Hematopoietic multipotent progenitor cell treated with erythropoietin and hydrocortisone succinate and interleukin-3 and kit ligand, for 8 days (in vitro differentiated cells): Measurements from ENCODE around the gene CLCN1.
A peak's percentile ranks its signal among the peaks of the same experiment; 100 is the strongest.
"Not testable (repeated sequence)": the region's sequence is repeated elsewhere in the genome, so short reads cannot be mapped to it uniquely, and the experiment has no call there.

Source experiments
- DNase-seq: peaks from one replicate; pipeline ENCODE4 v3.0.0-alpha.2; 2015

The CLCN1 gene

DNA sequence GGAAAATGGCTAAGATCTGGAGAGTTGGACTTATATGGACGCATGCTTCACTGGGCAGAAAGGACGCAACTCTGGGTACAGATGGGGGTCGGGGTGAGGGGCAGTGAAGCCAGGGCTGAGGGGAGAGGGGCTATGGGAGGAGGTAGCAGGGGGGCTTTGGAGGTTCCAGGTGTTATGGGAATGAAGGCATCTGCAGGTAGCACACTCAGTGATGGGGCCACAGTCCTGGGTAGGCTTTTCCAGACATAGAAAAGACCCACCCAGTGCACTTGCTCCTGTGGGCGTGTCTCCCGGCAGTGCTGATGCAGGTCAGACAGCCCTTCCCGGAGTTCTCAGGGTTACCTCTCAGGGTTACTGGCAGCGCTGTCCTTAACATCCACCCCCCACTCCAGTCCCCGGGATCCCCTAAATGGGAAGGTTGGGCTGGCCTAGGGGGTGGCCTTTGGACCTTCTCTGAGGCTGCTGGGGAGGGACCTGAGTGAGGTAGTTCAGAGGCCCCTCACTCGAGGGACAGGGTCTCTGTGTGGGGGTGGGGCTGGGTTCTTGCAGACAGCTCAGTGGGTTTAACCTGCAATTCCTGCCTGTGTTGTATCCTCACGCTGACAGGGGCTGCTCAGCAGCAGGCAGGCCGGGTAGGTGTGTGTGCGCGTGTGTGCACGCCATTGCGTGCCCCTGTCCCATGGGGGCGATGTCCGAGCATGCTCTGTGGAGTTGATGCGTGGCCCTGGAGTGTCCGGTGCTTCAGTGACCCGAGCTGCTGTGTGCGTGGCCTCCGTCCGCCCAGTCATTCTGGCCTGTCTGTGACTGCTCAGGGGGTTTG is 71.5 kb downstream of the CLCN1 start:
- no peak for DNase-seq

DNA sequence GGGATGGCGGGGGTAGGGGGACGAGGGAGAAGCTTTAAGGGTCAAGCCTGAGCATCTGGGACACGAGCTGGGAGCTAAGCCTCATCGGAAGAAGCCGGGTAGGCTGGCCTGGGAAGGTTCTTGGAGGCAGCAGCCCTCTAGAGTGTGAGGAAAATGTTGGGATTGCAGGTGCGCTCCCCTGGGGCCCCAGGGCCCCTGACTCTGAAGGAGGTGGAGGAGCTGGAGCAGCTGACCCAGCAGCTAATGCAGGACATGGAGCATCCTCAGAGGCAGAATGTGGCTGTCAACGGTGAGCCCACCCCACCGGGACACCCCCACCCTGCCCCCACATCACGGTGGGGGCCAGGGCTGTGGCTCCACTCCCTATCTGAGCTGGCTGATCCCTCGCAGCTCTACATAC is 72.1 kb downstream of the CLCN1 start:
- no peak for DNase-seq

- no peak for DNase-seq
Measured at GRCh38 chr7:143388491-143389101, 72.7 kb downstream of the CLCN1 start.

GRCh38 chr7:143389316-143390103 is 73.6 kb downstream of the CLCN1 start:
- no peak for DNase-seq

GRCh38 chr7:143390104-143390772 is 74.3 kb downstream of the CLCN1 start:
- DNase-seq: no peak

DNA sequence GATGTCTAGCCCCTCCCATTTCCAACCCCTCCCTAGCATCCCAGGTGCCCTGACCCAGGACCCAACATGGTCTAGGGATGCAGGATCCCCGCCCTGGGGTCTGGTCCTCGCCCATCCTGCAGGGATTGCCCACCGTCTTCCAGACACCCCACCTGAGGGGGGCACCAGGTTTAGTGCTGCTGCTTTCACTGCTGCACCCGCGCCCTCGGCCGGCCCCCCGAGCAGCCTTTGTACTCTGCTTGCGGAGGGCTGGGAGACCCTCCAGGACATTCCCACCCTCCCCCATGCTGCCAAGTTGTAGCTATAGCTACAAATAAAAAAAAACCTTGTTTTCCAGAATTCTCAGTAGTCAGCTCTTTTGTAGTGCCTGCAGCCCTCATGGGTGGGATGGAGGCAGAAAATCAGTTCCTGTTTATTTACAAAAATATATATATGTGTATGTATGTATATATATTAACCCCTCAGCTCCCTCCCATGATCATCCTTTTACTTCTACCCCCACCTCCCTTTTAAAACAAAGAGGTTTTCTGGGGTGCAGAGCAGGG is 74.9 kb downstream of the CLCN1 start:
- no peak for DNase-seq

GRCh38 chr7:143391462-143392404 is 75.8 kb downstream of the CLCN1 start:
- DNase-seq: peak; percentile 16

DNA sequence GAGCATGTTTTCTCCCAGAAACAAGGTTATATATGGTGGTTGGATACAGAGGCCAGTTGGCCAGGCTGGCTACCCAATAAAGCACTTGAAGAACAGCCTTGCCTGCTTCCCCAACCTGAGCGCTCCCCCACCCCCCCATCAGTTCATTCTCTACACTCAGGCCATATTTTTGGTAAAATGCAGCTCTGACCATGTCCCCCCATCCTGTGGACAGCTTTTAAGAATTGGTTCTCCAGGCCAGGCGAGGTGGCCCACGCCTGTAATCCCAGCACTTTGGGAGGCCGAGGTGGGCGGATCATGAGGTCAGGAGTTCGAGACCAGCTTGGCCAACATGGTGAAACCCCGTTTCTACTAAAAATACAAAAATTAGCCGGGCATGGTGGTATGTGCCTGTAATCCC is 76.5 kb downstream of the CLCN1 start:
- DNase-seq: not testable (repeated sequence)

DNA sequence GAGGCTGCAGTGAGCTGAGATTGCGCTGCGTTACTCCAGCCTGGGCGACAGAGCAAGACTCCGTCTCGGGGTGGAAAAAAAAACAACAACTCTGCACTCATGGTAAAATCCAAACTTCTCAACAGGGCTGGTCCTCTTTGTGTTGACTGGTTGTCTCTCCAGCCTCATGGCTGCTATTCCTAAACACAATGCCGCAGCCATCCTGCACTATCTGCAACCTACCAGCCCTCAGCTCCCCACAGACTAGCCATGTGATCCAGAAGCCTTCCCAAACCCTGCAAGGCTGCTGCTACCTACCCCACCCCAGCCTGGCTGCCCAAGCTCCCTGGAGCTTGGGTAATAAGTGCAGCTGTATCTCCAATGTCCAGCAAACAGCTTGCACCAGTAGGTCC is 77.0 kb downstream of the CLCN1 start:
- DNase-seq: no peak

- DNase-seq: no peak
Measured at GRCh38 chr7:143393267-143394041, 77.5 kb downstream of the CLCN1 start.

- DNase-seq: no peak
Measured at GRCh38 chr7:143394068-143394467, 78.2 kb downstream of the CLCN1 start.

GRCh38 chr7:143394777-143395176 is 78.9 kb downstream of the CLCN1 start:
- no peak for DNase-seq

DNA sequence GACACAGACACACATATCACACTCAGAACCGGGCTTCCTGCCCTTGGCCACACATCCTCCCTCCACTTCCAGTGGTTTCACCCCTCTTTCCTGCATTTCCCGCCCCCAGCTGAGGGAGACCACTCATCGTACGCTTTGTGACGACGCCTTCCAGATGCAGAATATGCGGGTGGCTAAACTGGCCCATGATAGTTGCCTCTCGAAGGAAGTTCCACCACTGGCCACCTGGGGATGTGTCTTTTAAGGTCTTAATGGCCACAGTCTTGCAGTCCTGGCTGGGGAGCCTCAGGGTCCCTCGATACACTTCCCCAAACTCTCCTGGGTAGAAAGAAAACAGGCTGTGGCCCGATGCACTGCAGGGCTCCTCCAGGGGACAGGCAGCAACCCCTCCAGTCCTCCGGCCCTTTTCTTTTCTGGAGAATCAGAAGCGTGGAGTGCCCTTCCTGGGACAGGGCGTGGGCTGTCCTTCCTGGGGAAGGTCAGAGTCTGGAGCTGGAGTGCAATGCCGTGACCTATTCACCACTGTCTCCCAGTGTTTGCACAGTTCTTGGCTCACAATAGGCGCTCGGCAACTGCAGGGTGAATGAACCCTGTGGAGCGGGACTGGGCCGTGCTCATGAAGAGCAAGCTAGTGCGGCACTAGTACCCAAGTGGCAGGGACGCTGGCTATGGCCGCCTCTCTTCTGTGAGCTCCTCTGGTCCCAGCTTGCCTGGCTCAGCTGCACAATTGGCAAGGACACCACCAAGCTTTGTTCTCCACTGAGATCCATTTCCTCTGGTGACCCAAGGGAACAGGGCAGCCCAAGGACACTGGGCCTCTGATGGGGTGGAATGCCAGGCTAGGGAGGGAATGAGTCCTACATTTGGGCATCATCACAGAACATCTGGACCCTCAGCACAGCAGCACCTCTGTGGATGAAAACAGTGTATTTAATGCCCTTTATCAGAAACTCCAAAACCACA is 79.6 kb downstream of the CLCN1 start:
- DNase-seq: peak; percentile 13

DNA sequence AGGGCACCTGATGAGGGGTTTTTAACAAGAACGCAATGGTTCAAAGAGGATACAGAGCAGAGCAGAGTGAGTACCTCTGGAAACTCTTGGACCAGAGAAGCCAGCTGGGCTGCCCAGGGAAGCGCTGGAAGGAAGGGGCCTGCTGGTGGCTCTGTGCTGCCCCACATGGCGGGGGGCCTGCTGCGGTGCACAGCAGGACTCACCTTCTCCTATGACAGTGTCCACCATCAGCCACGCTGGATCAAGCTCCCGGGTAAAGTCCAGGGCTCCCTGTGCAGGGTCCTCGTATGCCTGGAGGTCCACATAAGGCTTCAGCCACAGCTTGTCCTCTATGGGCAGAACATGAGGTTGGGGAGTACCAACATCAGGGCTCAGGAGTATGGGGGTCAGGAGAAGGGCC is 80.3 kb downstream of the CLCN1 start:
- no peak for DNase-seq

GRCh38 chr7:143396625-143397556 is 81.0 kb downstream of the CLCN1 start:
- no peak for DNase-seq

DNA sequence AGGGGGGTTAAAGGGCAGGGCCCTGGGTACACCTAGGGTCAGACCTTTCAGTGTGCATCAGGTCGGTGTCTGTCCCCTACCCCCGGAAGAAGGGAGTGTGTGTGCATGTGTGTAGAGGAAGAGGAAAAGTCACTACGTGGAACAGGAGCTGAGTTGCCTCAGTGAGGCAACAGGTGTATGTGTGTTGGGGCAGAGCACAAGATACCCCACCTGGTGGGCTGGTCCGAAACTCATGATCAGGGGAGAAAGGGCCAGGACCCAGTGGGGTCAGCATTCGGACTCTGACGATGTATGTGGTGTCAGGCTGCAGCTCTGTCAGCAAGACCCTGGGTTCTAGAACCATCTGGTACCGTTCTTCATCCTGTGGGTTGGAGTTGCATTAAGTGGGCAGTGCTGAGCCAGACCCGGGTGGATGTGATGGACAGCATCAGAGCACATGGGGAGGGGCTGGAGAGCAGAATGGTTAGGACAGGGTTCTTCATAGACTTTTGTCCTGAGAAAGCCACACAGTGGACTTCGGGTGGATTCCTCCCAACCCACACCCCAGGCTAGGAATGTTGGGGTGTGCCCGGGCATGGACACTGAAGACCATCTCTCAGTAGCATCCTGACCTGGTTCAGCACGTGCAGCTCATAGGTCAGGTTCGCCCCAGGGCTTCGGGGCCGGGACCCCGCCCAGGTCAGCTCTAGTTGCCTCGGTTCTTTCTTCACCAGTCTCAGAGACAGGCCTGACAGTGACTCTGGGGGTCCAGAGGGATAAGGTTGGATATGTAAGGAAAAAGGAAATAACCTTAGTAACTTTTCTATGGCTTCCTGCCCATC is 82.0 kb downstream of the CLCN1 start:
- DNase-seq: no peak

DNA sequence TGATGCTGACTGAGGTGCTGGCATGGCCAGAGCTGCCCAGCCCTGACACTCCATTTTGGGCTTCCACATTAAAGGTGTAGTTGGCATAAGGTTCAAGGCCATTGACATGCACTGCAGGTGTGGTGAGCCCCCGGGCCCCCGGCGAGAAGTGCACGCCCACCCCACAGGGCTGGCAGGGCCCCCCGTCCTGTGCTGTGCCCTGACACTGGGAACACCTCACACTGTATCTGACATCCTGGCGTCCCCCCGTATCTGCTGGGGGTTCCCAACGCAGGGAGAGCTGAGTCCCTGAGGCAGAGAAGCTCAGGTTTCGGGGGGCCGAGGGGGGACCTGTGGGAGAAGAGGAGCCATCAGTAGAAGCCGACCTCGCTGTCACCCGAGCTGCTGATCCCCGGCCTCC is 82.7 kb downstream of the CLCN1 start:
- no peak for DNase-seq

DNA sequence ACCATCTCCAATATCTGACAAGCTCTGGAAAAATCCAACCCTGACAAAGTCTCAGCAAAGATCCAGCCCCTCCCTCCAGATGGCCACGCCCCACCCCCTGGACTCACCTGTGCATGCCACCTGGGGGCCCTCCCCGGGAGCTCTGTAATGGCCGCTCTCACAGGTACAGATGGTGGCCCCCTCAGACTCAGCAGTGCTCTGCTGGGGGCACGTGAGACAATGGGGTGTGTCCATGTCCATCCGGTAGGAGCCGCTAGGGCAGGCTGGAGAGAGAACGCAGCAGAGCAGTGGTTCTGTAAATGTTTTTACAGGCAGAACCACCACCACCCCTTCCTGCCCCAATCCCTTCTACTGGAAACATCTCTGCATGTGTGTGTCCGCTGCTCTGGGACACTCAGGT is 83.2 kb downstream of the CLCN1 start:
- DNase-seq: no peak
